Measurements from ENCODE around the gene QPCT. TPM values are rescaled to one million over a fixed set of nuclear protein-coding genes. Genes with fewer than 3 reads are reported as not detected.

Gene QPCT
- total and polyA plus RNA-seq, 11 donors = 1.3 to 7.2 (median 2.8) TPM

- ATAC-seq (no peak), DNase-seq (no peak)
- intact Hi-C loops (cut with DNase I) = no loop called here
- H3K9me3 ChIP-seq = no peaks in the 10 kb centered on the region
- H3K27me3 ChIP-seq = no peaks in the 10 kb centered on the region
- no peak overlapping the region for H3K4me3 ChIP-seq
- H3K27ac ChIP-seq = no peak overlapping the region
- peaks cover 0 to 8% (median 2%) of the 10 kb centered on the region in 12 donors for H3K4me1 ChIP-seq
- TF ChIP-seq CTCF (IDR thresholded peaks at IDR 0.05) = no peak
- TF ChIP-seq POLR2A (IDR thresholded peaks at IDR 0.05) = no peak
- no peaks in the 10 kb centered on the region for H3K36me3 ChIP-seq
Measured at GRCh38 chr2:37300146-37300545, 44.3 kb upstream of the QPCT start.

GRCh38 chr2:37300578-37300977 is 43.9 kb upstream of the QPCT start:
- WGBS, 4 donors = 92 to 96% (median 96%) methylated on average over 4 of the region's 4 CpGs
- DNase-seq = no peak
- Histone ChIP-seq H3K4me1 (peaks cover 0 to 12% (median 6%) of the 10 kb centered on the region in 12 donors), H3K4me3 (no peak overlapping the region), H3K27ac (no peak overlapping the region), H3K36me3 (no peaks in the 10 kb centered on the region), H3K27me3 (no peaks in the 10 kb centered on the region), H3K9me3 (no peaks in the 10 kb centered on the region)
- ATAC-seq = no peak
- intact Hi-C loops (cut with DNase I) = no loop called here
- TF ChIP-seq POLR2A (IDR thresholded peaks at IDR 0.05) = no peak
- no peak for TF ChIP-seq CTCF (IDR thresholded peaks at IDR 0.05)

- TF ChIP-seq CTCF (IDR thresholded peaks at IDR 0.05) (no peak), POLR2A (IDR thresholded peaks at IDR 0.05) (no peak)
- no peak for ATAC-seq
- DNase-seq = no peak
- no peaks in the 10 kb centered on the region for H3K9me3 ChIP-seq
- intact Hi-C loops (cut with DNase I) = no loop called here
- peaks cover 0 to 20% (median 12%) of the 10 kb centered on the region in 12 donors for H3K4me1 ChIP-seq
- H3K36me3 ChIP-seq = no peaks in the 10 kb centered on the region
- no peaks in the 10 kb centered on the region for H3K27me3 ChIP-seq
- H3K27ac ChIP-seq = no peak overlapping the region
- H3K4me3 ChIP-seq = no peak overlapping the region
- WGBS, 4 donors = 75 to 88% (median 81%) methylated on average over 2 of the region's 2 CpGs
Measured at GRCh38 chr2:37301408-37301807, 43.0 kb upstream of the QPCT start.

GRCh38 chr2:37302701-37303252 is 41.7 kb upstream of the QPCT start:
- TF ChIP-seq CTCF (IDR thresholded peaks at IDR 0.05) = no peak
- no peak for TF ChIP-seq POLR2A (IDR thresholded peaks at IDR 0.05)
- H3K4me1 ChIP-seq = peaks cover 0 to 28% (median 17%) of the 10 kb centered on the region in 12 donors
- H3K27ac ChIP-seq = no peak overlapping the region
- no peaks in the 10 kb centered on the region for H3K36me3 ChIP-seq
- ATAC-seq (no peak), DNase-seq (no peak)
- WGBS, 4 donors = 96 to 99% (median 98%) methylated on average over 9 of the region's 9 CpGs
- H3K4me3 ChIP-seq = no peak overlapping the region
- intact Hi-C loops (cut with DNase I) = no loop called here
- H3K27me3 ChIP-seq = no peaks in the 10 kb centered on the region
- H3K9me3 ChIP-seq = no peaks in the 10 kb centered on the region

Data from heart left ventricle (tissue), 16 donors.